Measurements from ENCODE around the gene CTTN. TPM values are rescaled to one million over a fixed set of nuclear protein-coding genes. Genes with fewer than 3 reads are reported as not detected.
A peak's percentile ranks its signal among the peaks of the same experiment; 100 is the strongest.
"Not testable (repeated sequence)": the region's sequence is repeated elsewhere in the genome, so short reads cannot be mapped to it uniquely, and the experiment has no call there.

The CTTN gene
- total and polyA plus RNA-seq, 12 donors, result 68.5 to 173 (median 146) TPM

GRCh38 chr11:70404244-70404643, 5.9 kb downstream of the CTTN start:
- DNase-seq (no peak), ATAC-seq (no peak)
- no peak overlapping the region for H3K4me3 ChIP-seq
- peaks cover 0 to 94% (median 0%) of the 10 kb centered on the region in 7 donors for H3K27me3 ChIP-seq
- TF ChIP-seq, protein P1, sequence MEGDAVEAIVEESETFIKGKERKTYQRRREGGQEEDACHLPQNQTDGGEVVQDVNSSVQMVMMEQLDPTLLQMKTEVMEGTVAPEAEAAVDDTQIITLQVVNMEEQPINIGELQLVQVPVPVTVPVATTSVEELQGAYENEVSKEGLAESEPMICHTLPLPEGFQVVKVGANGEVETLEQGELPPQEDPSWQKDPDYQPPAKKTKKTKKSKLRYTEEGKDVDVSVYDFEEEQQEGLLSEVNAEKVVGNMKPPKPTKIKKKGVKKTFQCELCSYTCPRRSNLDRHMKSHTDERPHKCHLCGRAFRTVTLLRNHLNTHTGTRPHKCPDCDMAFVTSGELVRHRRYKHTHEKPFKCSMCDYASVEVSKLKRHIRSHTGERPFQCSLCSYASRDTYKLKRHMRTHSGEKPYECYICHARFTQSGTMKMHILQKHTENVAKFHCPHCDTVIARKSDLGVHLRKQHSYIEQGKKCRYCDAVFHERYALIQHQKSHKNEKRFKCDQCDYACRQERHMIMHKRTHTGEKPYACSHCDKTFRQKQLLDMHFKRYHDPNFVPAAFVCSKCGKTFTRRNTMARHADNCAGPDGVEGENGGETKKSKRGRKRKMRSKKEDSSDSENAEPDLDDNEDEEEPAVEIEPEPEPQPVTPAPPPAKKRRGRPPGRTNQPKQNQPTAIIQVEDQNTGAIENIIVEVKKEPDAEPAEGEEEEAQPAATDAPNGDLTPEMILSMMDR (IDR thresholded peaks at IDR 0.05), result no peak
- 90% methylated on average over 11 of the region's 11 CpGs for WGBS, 2 donors
- intact Hi-C loops (cut with DNase I), result no loop called here
- peaks cover 0 to 50% (median 27%) of the 10 kb centered on the region in 9 donors for H3K36me3 ChIP-seq
- peaks cover 7 to 93% (median 44%) of the 10 kb centered on the region in 9 donors for H3K4me1 ChIP-seq
- H3K9me3 ChIP-seq, result no peaks in the 10 kb centered on the region
- no peak overlapping the region for H3K27ac ChIP-seq

DNA sequence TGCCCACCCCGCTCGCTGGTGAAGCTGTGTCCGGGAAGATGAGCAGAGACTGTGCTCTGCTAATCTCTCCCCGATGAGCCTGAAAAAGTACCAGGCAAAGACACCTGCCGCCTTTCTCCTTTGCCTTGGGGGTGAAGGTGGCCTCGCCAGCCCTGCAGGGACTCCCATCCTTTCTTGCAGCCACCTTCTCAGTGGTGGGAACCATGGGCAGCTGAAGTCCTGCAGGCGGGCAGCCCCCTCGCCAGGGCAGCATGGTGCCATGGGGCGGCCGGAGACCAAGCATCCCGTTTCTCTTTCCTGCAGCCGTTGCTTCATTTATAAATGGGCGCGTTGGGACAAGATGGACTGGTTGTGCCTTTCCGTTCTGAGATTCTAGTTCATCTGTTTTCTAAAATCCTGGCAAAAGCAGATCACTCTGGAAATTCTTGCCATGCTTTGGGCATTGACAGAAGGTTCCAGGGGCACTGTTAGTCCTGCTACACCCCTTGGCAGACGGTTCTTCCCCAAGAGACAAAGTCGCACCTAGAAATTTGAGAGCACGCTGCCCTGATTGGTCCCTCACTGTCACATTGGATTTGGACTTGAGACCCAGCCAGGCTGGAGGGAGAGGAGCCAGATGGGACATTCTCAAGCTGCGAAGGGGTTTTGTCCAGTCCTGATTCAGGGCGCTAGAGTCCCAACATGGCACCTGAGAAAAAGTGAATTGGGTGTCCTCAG, 7.5 kb downstream of the CTTN start:
- Histone ChIP-seq H3K4me3 (no peak overlapping the region), H3K27ac (peak overlapping the region in 3 of 10 donors; percentile 16 to 24 (median 23)), H3K4me1 (peaks cover 0 to 92% (median 33%) of the 10 kb centered on the region in 9 donors), H3K27me3 (peaks cover 0 to 96% (median 0%) of the 10 kb centered on the region in 7 donors), H3K9me3 (no peaks in the 10 kb centered on the region), H3K36me3 (peaks cover 0 to 60% (median 42%) of the 10 kb centered on the region in 9 donors)
- ATAC-seq (peak in 1 of 8 donors; percentile 25), DNase-seq (no peak)
- 81 to 86% methylated on average over 20 of the region's 20 CpGs for WGBS, 2 donors
- TF ChIP-seq, protein P1 (IDR thresholded peaks at IDR 0.05), result no peak
- intact Hi-C loops (cut with DNase I), result no loop called here

DNA sequence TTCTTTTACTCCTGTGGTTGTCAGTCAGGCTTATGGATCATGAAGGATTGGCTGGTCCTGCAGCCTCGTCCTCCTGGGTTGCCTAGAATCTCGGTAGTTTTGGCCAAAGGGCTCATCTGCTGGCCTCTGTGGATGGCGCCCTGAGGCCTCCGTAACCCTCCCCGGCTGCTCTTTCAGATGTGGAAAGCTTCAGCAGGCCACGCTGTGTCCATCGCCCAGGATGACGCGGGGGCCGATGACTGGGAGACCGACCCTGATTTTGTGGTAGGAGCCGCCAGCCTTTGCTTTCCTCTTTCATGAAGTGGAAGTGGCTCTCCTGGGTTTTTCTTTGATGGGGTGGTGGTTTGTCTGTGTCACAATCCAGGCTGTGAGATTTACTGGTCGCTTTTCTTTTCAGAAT, 8.8 kb downstream of the CTTN start:
- 86 to 98% methylated on average over 13 of the region's 13 CpGs for WGBS, 2 donors
- no peak for DNase-seq
- H3K4me3 ChIP-seq, result no peak overlapping the region
- H3K36me3 ChIP-seq, result peaks cover 0 to 72% (median 52%) of the 10 kb centered on the region in 9 donors
- no peaks in the 10 kb centered on the region for H3K9me3 ChIP-seq
- intact Hi-C loops (cut with DNase I), result no loop called here
- TF ChIP-seq, protein P1 (IDR thresholded peaks at IDR 0.05), result no peak
- no peak for ATAC-seq
- H3K27ac ChIP-seq, result peak overlapping the region in 5 of 10 donors; percentile 27 to 45 (median 41)
- H3K4me1 ChIP-seq, result peaks cover 0 to 80% (median 30%) of the 10 kb centered on the region in 9 donors
- peaks cover 0 to 96% (median 0%) of the 10 kb centered on the region in 7 donors for H3K27me3 ChIP-seq

GRCh38 chr11:70407814-70408213, 9.5 kb downstream of the CTTN start:
- TF ChIP-seq, protein P1 (IDR thresholded peaks at IDR 0.05), result no peak
- ATAC-seq, result peak in 5 of 8 donors; percentile 8 to 69 (median 24)
- 66 to 69% methylated on average over 6 of the region's 6 CpGs for WGBS, 2 donors

GRCh38 chr11:70408326-70408725, 10.0 kb downstream of the CTTN start:
- ATAC-seq, result not testable (repeated sequence)
- H3K27ac ChIP-seq, result peak overlapping the region in 7 of 10 donors; percentile 16 to 76 (median 37)

More at GRCh38 chr11:70407814-70408213, 9.5 kb downstream of the CTTN start:
- DNase-seq, result no peak
- peaks cover 0 to 79% (median 59%) of the 10 kb centered on the region in 9 donors for H3K36me3 ChIP-seq
- intact Hi-C loops (cut with DNase I), result no loop called here
- peaks cover 0 to 73% (median 30%) of the 10 kb centered on the region in 9 donors for H3K4me1 ChIP-seq
- H3K27ac ChIP-seq, result peak overlapping the region in 7 of 10 donors; percentile 25 to 76 (median 43)
- peaks cover 0 to 96% (median 0%) of the 10 kb centered on the region in 7 donors for H3K27me3 ChIP-seq
- H3K9me3 ChIP-seq, result no peaks in the 10 kb centered on the region
- H3K4me3 ChIP-seq, result no peak overlapping the region

More at GRCh38 chr11:70408326-70408725, 10.0 kb downstream of the CTTN start:
- Histone ChIP-seq H3K27me3 (peaks cover 0 to 96% (median 0%) of the 10 kb centered on the region in 7 donors), H3K36me3 (peaks cover 0 to 84% (median 64%) of the 10 kb centered on the region in 9 donors), H3K4me1 (peaks cover 0 to 68% (median 30%) of the 10 kb centered on the region in 9 donors)
- 96% methylated on average over 4 of the region's 4 CpGs for WGBS, 2 donors
- H3K4me3 ChIP-seq; intact Hi-C loops (cut with DNase I); H3K9me3 ChIP-seq; DNase-seq: not testable (repeated sequence)
